PC-3 (cell line): ENCODE results near the gene GAS7. TPM values are rescaled to one million over a fixed set of nuclear protein-coding genes. Genes with fewer than 3 reads are reported as not detected.

Source experiments
- ATAC-seq: fragments of 200-7000 bp; cut with Tn5 transposase; 2 replicates; pipeline ENCODE4 v1.9.1; 2020; ENCODE audit warnings: mild to moderate bottlenecking, moderate library complexity
- BruUV-seq: library from RNA; stranded (reverse); fragments of 400-500 nt; replicated peaks from 2 replicates; lab custom pipeline; 2021; lab: Mats Ljungman, UMichigan
- CTCF ChIA-PET: fragments of 300-600 bp; sonication (Branson Sonifier 250); formaldehyde crosslinking; loops from one replicate; lab custom pipeline; 2022; ENCODE audit warnings: antibody characterized with exemption; lab: Charles Lee
- POLR2A ChIA-PET: fragments of 300-600 bp; sonication (Branson Sonifier 250); formaldehyde crosslinking; loops from one replicate; lab custom pipeline; 2022; ENCODE audit warnings: antibody characterized with exemption; ENCODE audit not compliant: unreplicated experiment; lab: Charles Lee
- DNase-seq: peaks from one replicate; pipeline ENCODE4 v3.0.0-alpha.2; 2015
- H2AFZ ChIP-seq: fragments of 300-600 bp; sonication (generic); 2 replicates; pipeline ENCODE4 v1.6.0; 2016; ENCODE audit warnings: antibody characterized with exemption, low read length
- H3F3A ChIP-seq: fragments of 300-600 bp; sonication (generic); one replicate; pipeline ENCODE4 v1.6.0; 2017; ENCODE audit warnings: antibody characterized with exemption, low read length, control low read depth, mild to moderate bottlenecking; ENCODE audit not compliant: unreplicated experiment
- H3K27ac ChIP-seq: fragments of 300-600 bp; sonication (generic); 2 replicates; pipeline ENCODE4 v1.5.1; 2016; ENCODE audit warnings: mild to moderate bottlenecking, low read length
- H3K27me3 ChIP-seq: fragments of 300-600 bp; sonication (generic); 2 replicates; pipeline ENCODE4 v1.6.1; 2016; ENCODE audit warnings: low read length, mixed read lengths
- H3K36me3 ChIP-seq: fragments of 300-600 bp; sonication (generic); 2 replicates; pipeline ENCODE4 v1.6.1; 2016; ENCODE audit warnings: low read depth, mixed run types, low read length, mixed read lengths
- H3K4me1 ChIP-seq: fragments of 300-600 bp; sonication (generic); 2 replicates; pipeline ENCODE4 v1.5.1; 2016; ENCODE audit warnings: low read length; ENCODE audit not compliant: insufficient read depth
- H3K4me2 ChIP-seq: fragments of 300-600 bp; sonication (generic); 2 replicates; pipeline ENCODE4 v1.6.0; 2016; ENCODE audit warnings: low read length
- H3K4me3 ChIP-seq: fragments of 300-600 bp; sonication (generic); 2 replicates; pipeline ENCODE4 v1.5.1; 2016; ENCODE audit warnings: mild to moderate bottlenecking, low read length, mixed read lengths
- H3K79me2 ChIP-seq: fragments of 300-600 bp; sonication (generic); 2 replicates; pipeline ENCODE4 v1.6.1; 2017; ENCODE audit warnings: low read length, mixed read lengths
- H3K9ac ChIP-seq: fragments of 300-600 bp; sonication (generic); 2 replicates; pipeline ENCODE4 v1.6.0; 2016; ENCODE audit warnings: mild to moderate bottlenecking, low read length
- H3K9me2 ChIP-seq: fragments of 300-600 bp; sonication (generic); replicated peaks from 2 replicates; pipeline ENCODE4 v1.6.1; 2016; ENCODE audit warnings: mixed run types, low read length, mixed read lengths
- H3K9me3 ChIP-seq: fragments of 300-600 bp; sonication (generic); 2 replicates; pipeline ENCODE4 v1.6.1; 2016; ENCODE audit warnings: low read length, mixed read lengths
- H4K20me1 ChIP-seq: fragments of 300-600 bp; sonication (generic); 2 replicates; pipeline ENCODE4 v1.6.1; 2016; ENCODE audit warnings: low read length, mixed read lengths
- CTCF ChIP-seq: fragments of 300-600 bp; sonication (generic); conservative IDR thresholded peaks from 2 replicates; pipeline ENCODE4 v1.5.1; 2017; ENCODE audit warnings: antibody characterized with exemption, low read depth, mild to moderate bottlenecking, low read length
- EZH2 ChIP-seq: fragments of 300-600 bp; sonication (generic); IDR thresholded peaks from one replicate; pipeline ENCODE4 v1.6.1; 2017; ENCODE audit warnings: antibody characterized with exemption, mild to moderate bottlenecking, low read length; ENCODE audit not compliant: unreplicated experiment
- EZH2phosphoT487 ChIP-seq: fragments of 300-600 bp; sonication (generic); IDR thresholded peaks from 2 replicates; pipeline ENCODE4 v1.6.1; 2018; ENCODE audit warnings: mild to moderate bottlenecking, antibody characterized with exemption, low read length, borderline replicate concordance
- intact Hi-C: fragments of 100-400 bp; cut with micrococcal nuclease; formaldehyde crosslinking; loops from 2 replicates; pipeline ENCODE4 v1.9.0; 2023
- total RNA-seq: library from RNA; depleted of rRNA; stranded (reverse); fragments of >200 nt; gene quantifications from 2 replicates; pipeline ENCODE4 v1.2.3, GENCODE V29; 2014; rRNA removed

Gene GAS7
- total RNA-seq, 1 experiment from 2014 or later: not detected

GRCh38 chr17:9860851-9861250 lies 337.6 kb downstream of the GAS7 start:
- Histone ChIP-seq H2AFZ (no peak overlapping the region), H3K9me3 (no peaks in the 10 kb centered on the region), H3K9me2 (no peaks in the 10 kb centered on the region), H3K36me3 (no peaks in the 10 kb centered on the region), H3K27me3 (no peaks in the 10 kb centered on the region), H3K9ac (no peak overlapping the region), H3K27ac (no peak overlapping the region), H3K79me2 (no peaks in the 10 kb centered on the region), H3K4me3 (no peak overlapping the region), H3K4me2 (no peak overlapping the region), H4K20me1 (no peaks in the 10 kb centered on the region), H3F3A (no peaks in the 10 kb centered on the region), H3K4me1 (no peaks in the 10 kb centered on the region)
- ATAC-seq: no peak
- ChIA-PET CTCF (no interaction called here), POLR2A (no interaction called here)
- BruUV-seq: no TSS peak
- no peak for TF ChIP-seq CTCF
- no peak for TF ChIP-seq EZH2phosphoT487
- TF ChIP-seq EZH2: no peak
- DNase-seq: no peak
- intact Hi-C loops: no loop called here

Other genes starting within 250 kb of the GAS7 start
- not detected in 2 replicates for gene MYH13, start 174.4 kb upstream of the GAS7 start, total RNA-seq
- gene MYH8, start 223.3 kb upstream of the GAS7 start, total RNA-seq: not detected in 2 replicates